NB4 (cell line): ENCODE data around the gene GABRR3.

ENCODE experiments used
- DNase-seq: peaks from one replicate; pipeline ENCODE4 v3.0.0; 2010; ENCODE audit warnings: low read depth
- H3K4me3 ChIP-seq: one replicate; pipeline ENCODE4 v1.5.1; 2011; ENCODE audit warnings: mild to moderate bottlenecking, low read depth, low read length, moderate library complexity
- CTCF ChIP-seq: IDR thresholded peaks from one replicate; pipeline ENCODE4 v1.5.1; 2012; ENCODE audit warnings: low read depth, low read length
- MAX ChIP-seq: IDR thresholded peaks from 2 replicates; pipeline ENCODE4 v1.6.1; 2011; ENCODE audit warnings: low read depth, low read length
- MYC ChIP-seq: IDR thresholded peaks from 2 replicates; pipeline ENCODE4 v1.6.1; 2011; ENCODE audit warnings: low read depth, low read length
- POLR2A ChIP-seq: IDR thresholded peaks from 2 replicates; pipeline ENCODE4 v1.6.1; 2011; ENCODE audit warnings: mild to moderate bottlenecking; ENCODE audit not compliant: insufficient read length; ENCODE audit errors: extremely low read depth

Gene GABRR3

GRCh38 chr3:97957617-97958311 lies 77.4 kb downstream of the GABRR3 start:
- TF ChIP-seq MYC, result no peak
- no peak for TF ChIP-seq MAX
- no peak for TF ChIP-seq POLR2A
- no peak overlapping the region for H3K4me3 ChIP-seq
- DNase-seq, result no peak

GRCh38 chr3:97956051-97956450 lies 79.1 kb downstream of the GABRR3 start:
- H3K4me3 ChIP-seq, result no peak overlapping the region
- DNase-seq, result no peak
- no peak for TF ChIP-seq MYC
- TF ChIP-seq POLR2A, result no peak
- no peak for TF ChIP-seq MAX
- TF ChIP-seq CTCF, result no peak

DNA sequence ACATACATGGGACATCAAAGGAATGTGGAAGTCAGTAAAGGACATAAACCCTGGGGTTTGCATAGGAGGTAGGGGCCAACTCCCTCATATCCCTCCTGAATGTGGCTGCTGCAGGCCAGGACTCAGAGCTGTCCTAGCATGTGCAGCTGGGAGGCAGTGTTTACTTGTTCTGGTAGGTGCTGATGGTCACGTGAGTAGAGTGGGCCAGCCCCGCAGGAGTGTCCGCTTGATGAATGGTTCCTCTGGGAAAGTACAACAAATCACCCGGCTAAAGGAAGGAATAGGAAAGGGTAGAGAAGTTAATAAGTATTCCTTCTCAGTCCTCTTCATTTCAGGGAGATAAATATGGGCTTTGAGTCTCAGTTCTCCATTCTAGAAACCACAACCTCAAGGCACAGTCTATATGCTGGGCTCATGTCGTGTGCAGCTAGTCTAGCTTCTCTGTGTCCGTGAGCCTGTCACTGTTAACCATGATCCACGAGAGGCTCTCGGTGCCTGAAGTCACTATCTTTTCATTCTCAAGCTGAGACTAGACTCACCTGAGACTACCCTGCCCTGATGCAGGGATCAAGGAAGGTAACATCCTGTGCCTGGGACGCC lies 80.8 kb downstream of the GABRR3 start:
- H3K4me3 ChIP-seq, result no peak overlapping the region
- TF ChIP-seq CTCF (no peak), MAX (no peak), POLR2A (no peak), MYC (no peak)
- no peak for DNase-seq

GRCh38 chr3:97952872-97953271 lies 82.2 kb downstream of the GABRR3 start:
- H3K4me3 ChIP-seq, result no peak overlapping the region
- no peak for DNase-seq
- TF ChIP-seq MAX (no peak), MYC (no peak), CTCF (no peak), POLR2A (no peak)

DNA sequence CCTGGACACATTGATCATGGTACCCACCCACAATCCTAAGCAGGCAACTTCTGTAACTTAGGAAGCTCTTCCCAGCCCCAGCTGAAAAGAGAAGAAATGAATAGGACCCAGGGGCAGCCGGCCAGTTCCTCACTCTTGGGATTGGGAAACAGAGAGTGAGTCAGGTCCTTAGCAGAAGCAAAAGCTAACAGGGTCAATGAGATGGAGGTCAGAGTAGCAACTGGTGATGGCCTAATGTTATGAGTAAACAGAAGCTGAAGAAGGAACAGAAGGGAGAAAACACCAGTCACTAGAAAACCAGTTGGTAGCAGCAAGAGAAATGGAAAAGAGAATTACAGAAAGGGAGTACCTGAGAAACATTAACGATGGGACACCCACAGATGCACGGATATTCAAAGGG lies 82.8 kb downstream of the GABRR3 start:
- TF ChIP-seq POLR2A, result no peak
- TF ChIP-seq MAX, result no peak
- no peak for TF ChIP-seq MYC
- TF ChIP-seq CTCF, result no peak
- DNase-seq, result no peak
- no peak overlapping the region for H3K4me3 ChIP-seq

GRCh38 chr3:97950360-97950759 lies 84.8 kb downstream of the GABRR3 start:
- no peak for DNase-seq
- TF ChIP-seq MAX (no peak), CTCF (no peak), MYC (no peak), POLR2A (no peak)
- H3K4me3 ChIP-seq, result no peak overlapping the region
